Loucy (cell line): ENCODE data around the gene TMEM39B.

Source experiments
- CTCF ChIP-seq: fragments of 200-600 bp; sonication (generic); conservative IDR thresholded peaks from 2 replicates; pipeline ENCODE4 v1.5.1; 2014; ENCODE audit warnings: mild to moderate bottlenecking, antibody characterized with exemption, low read length
- EZH2phosphoT487 ChIP-seq: fragments of 200-600 bp; IDR thresholded peaks from 2 replicates; pipeline ENCODE4 v1.6.1; 2018; ENCODE audit warnings: antibody characterized with exemption, mild to moderate bottlenecking, moderate library complexity, borderline replicate concordance

- no peak for TF ChIP-seq CTCF
- no peak for TF ChIP-seq EZH2phosphoT487
These were observed 41.0 kb upstream of the TMEM39B start for GRCh38 chr1:32031578-32032274.
